ENCODE results near the gene LSM11.

LSM11 gene

GRCh38 chr5:157800137-157800536 is 56.6 kb downstream of the LSM11 start:
- no peak overlapping the region for H3K9ac ChIP-seq
- no peaks in the 10 kb centered on the region for H3K27me3 ChIP-seq (ENCODE audit: control insufficient read depth, insufficient read depth, low read length)
- no peak overlapping the region for H3K27ac ChIP-seq
- H3K9me3 ChIP-seq (ENCODE audit: control insufficient read depth, low read length), result no peaks in the 10 kb centered on the region
- H3K36me3 ChIP-seq (ENCODE audit: control insufficient read depth, insufficient read depth, low read length), result no peaks in the 10 kb centered on the region
- H3K4me3 ChIP-seq (ENCODE audit: low read depth, low read length), result no peak overlapping the region
- no peak overlapping the region for H2AFZ ChIP-seq
- no peaks in the 10 kb centered on the region for H3K79me2 ChIP-seq
- no peak overlapping the region for H3K4me2 ChIP-seq (ENCODE audit: low read length)
- H3K4me1 ChIP-seq, result no peaks in the 10 kb centered on the region
- no peak for TF ChIP-seq CTCF (IDR thresholded peaks at IDR 0.05)

- TF ChIP-seq CTCF (IDR thresholded peaks at IDR 0.05), result no peak
- no peaks in the 10 kb centered on the region for H3K4me1 ChIP-seq
- H3K4me3 ChIP-seq (ENCODE audit: low read depth, low read length), result no peak overlapping the region
- H3K9me3 ChIP-seq (ENCODE audit: control insufficient read depth, low read length), result no peaks in the 10 kb centered on the region
- H3K27me3 ChIP-seq (ENCODE audit: control insufficient read depth, insufficient read depth, low read length), result no peaks in the 10 kb centered on the region
- no peak overlapping the region for H3K4me2 ChIP-seq (ENCODE audit: low read length)
- no peak overlapping the region for H2AFZ ChIP-seq
- H3K79me2 ChIP-seq, result no peaks in the 10 kb centered on the region
- no peak overlapping the region for H3K9ac ChIP-seq
- H3K36me3 ChIP-seq (ENCODE audit: control insufficient read depth, insufficient read depth, low read length), result no peaks in the 10 kb centered on the region
- no peak overlapping the region for H3K27ac ChIP-seq
These were observed 59.2 kb downstream of the LSM11 start for GRCh38 chr5:157802736-157803135.

- no peaks in the 10 kb centered on the region for H3K27me3 ChIP-seq (ENCODE audit: control insufficient read depth, insufficient read depth, low read length)
- H3K9me3 ChIP-seq (ENCODE audit: control insufficient read depth, low read length), result no peaks in the 10 kb centered on the region
- H3K9ac ChIP-seq, result no peak overlapping the region
- no peaks in the 10 kb centered on the region for H3K36me3 ChIP-seq (ENCODE audit: control insufficient read depth, insufficient read depth, low read length)
- no peak overlapping the region for H3K27ac ChIP-seq
- no peak overlapping the region for H3K4me3 ChIP-seq (ENCODE audit: low read depth, low read length)
- no peak for TF ChIP-seq CTCF (IDR thresholded peaks at IDR 0.05)
- H3K79me2 ChIP-seq, result peaks cover 5% of the 10 kb centered on the region
- no peak overlapping the region for H2AFZ ChIP-seq
- H3K4me1 ChIP-seq, result peaks cover 3% of the 10 kb centered on the region
- H3K4me2 ChIP-seq (ENCODE audit: low read length), result no peak overlapping the region
These were observed 64.5 kb downstream of the LSM11 start for GRCh38 chr5:157808043-157808442.

Data from parathyroid adenoma (tissue), 2 donors.